MG63 (cell line): ENCODE measurements around the gene HMOX2. TPM values are rescaled to one million over a fixed set of nuclear protein-coding genes. Genes with fewer than 3 reads are reported as not detected.

Experiments used
- DNase-seq: peaks from one replicate; pipeline ENCODE4 v3.0.0-alpha.2; 2020
- H3K27me3 ChIP-seq: fragments of 250-450 bp; sonication (Bioruptor Pico); 2 replicates; pipeline ENCODE4 v1.5.1; 2020; ENCODE audit warnings: mild to moderate bottlenecking, moderate library complexity
- H3K36me3 ChIP-seq: fragments of 250-450 bp; sonication (Bioruptor Pico); 2 replicates; pipeline ENCODE4 v1.5.1; 2020; ENCODE audit warnings: mild to moderate bottlenecking, moderate library complexity
- H3K4me3 ChIP-seq: fragments of 250-450 bp; sonication (Bioruptor Pico); 2 replicates; pipeline ENCODE4 v1.5.1; 2020; ENCODE audit warnings: mild to moderate bottlenecking, moderate library complexity
- H3K9me3 ChIP-seq: fragments of 250-450 bp; sonication (Bioruptor Pico); 2 replicates; pipeline ENCODE4 v1.5.1; 2020; ENCODE audit warnings: mild to moderate bottlenecking, moderate library complexity
- total RNA-seq: library from RNA; depleted of rRNA; stranded (reverse); fragments of >200 nt; shearing (Covaris generic); gene quantifications from 2 replicates; pipeline ENCODE4 v1.2.3, GENCODE V29; 2014; ENCODE audit warnings: low replicate concordance

HMOX2 gene
- total RNA-seq, 1 experiment from 2014 or later: 107 TPM

DNA sequence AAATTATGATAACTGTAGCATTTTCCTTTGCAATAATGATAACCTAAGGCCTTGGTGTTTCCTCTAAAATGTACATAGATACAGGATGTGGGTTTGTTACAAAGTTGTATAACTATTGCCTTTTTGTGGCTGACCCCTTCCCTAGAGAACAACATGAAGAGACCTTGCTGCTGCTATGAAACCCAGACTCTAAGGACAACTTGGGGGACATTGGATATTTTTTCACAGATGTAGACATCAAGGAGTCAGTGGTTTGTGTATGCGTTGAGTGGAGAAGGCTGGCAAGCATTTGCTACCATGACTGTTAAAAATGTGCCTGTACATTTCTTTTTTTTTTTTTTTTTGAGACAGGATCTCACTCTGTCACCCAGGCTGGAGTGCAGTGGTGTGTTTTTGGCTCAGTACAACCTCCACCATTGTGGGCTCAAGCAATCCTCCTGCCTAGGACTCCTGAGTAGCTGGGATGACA is 12.3 kb downstream of the HMOX2 start:
- Histone ChIP-seq H3K27me3 (no peaks in the 10 kb centered on the region), H3K4me3 (no peak overlapping the region), H3K9me3 (no peaks in the 10 kb centered on the region), H3K36me3 (peaks cover 36% of the 10 kb centered on the region)
- no peak for DNase-seq

GRCh38 chr16:4489030-4489429 is 12.8 kb downstream of the HMOX2 start:
- Histone ChIP-seq H3K36me3 (peaks cover 31% of the 10 kb centered on the region), H3K27me3 (no peaks in the 10 kb centered on the region), H3K9me3 (no peaks in the 10 kb centered on the region), H3K4me3 (no peak overlapping the region)
- no peak for DNase-seq

DNA sequence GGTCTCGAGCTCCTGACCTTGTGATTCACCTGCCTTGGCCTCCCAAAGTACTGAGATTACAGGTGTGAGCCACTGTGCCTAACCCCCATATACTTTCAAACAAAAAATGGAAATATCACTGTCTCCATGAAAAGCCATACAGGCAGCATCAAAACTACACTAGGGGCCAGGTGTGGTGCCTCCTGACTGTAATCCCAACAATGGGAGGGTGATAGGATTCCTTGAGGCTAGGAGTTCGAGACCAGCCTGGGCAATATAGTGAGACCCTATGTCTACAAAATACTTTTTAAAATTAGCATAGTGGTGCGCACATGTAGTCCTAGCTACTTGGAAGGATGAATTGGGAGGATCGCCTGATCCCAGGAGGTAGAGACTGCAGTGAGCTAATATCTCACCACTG is 15.7 kb downstream of the HMOX2 start:
- Histone ChIP-seq H3K36me3 (peaks cover 16% of the 10 kb centered on the region), H3K4me3 (no peak overlapping the region), H3K9me3 (no peaks in the 10 kb centered on the region), H3K27me3 (no peaks in the 10 kb centered on the region)
- DNase-seq: no peak

- peak; percentile 72 for DNase-seq
- H3K27me3 ChIP-seq: no peaks in the 10 kb centered on the region
Measured at GRCh38 chr16:4494746-4495490, 18.7 kb downstream of the HMOX2 start.

DNA sequence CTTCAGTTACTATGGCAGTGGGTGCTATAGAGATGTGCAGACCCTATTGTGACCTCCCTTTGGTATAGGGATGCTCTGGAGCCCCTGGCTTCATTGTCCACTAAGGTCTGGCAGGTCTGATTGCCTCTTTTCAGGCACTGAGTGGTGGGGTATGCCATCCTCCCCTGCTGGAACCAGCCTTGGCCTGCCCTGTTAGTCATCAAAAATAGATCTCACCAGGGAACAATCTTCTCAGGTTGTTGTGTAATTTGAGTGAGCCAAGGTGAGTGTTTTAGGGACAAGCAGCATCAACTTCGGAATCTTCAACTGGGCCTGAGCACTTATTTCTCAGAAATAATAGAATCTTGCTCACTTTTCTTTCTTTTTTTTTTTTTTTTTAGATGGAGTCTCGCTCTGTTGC is 19.6 kb downstream of the HMOX2 start:
- peaks cover 16% of the 10 kb centered on the region for H3K36me3 ChIP-seq
- H3K27me3 ChIP-seq: no peaks in the 10 kb centered on the region
- H3K9me3 ChIP-seq: no peaks in the 10 kb centered on the region
- no peak for DNase-seq
- H3K4me3 ChIP-seq: no peak overlapping the region

More at GRCh38 chr16:4494746-4495490, 18.7 kb downstream of the HMOX2 start:
- peaks cover 22% of the 10 kb centered on the region for H3K36me3 ChIP-seq
- H3K4me3 ChIP-seq: no peak overlapping the region
- no peaks in the 10 kb centered on the region for H3K9me3 ChIP-seq

GRCh38 chr16:4496305-4496704 is 20.1 kb downstream of the HMOX2 start:
- H3K9me3 ChIP-seq: no peaks in the 10 kb centered on the region
- no peak overlapping the region for H3K4me3 ChIP-seq
- peaks cover 16% of the 10 kb centered on the region for H3K36me3 ChIP-seq
- H3K27me3 ChIP-seq: no peaks in the 10 kb centered on the region
- peak; percentile 71 for DNase-seq

DNA sequence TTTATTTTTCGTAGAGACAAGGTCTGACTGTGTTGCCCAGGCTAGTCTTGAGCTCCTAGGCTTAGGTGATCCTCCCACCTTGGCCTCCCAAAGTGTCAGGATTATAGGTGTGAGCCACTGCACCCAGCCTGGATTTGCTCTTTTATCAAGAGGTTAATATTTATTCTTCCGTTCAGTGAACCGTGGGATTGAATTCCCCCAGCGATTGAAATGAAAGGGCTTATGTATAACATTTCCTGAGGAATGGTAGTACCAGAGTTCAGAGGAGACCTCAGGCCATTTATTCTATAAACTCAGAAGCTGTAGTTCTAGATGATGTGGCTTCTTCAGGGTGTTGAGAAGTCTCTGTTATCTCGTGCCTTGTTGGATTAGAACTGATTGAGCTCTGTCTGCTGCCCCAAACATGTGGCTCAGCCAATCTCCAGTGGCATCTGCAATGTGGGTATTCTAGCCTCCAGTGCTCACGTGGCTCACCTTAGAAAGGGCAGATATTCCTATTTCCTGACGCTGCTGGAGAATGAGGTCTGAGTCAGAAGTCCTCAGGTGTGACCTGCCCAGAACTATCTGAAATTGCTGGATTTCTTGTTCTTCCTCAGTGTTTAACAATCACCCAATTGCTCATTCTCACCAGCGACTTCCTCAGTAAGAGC is 22.5 kb downstream of the HMOX2 start:
- Histone ChIP-seq H3K9me3 (no peaks in the 10 kb centered on the region), H3K4me3 (no peak overlapping the region), H3K27me3 (no peaks in the 10 kb centered on the region), H3K36me3 (peaks cover 20% of the 10 kb centered on the region)
- no peak for DNase-seq

- no peaks in the 10 kb centered on the region for H3K27me3 ChIP-seq
- DNase-seq: no peak
- no peak overlapping the region for H3K4me3 ChIP-seq
- H3K36me3 ChIP-seq: peaks cover 20% of the 10 kb centered on the region
- H3K9me3 ChIP-seq: no peaks in the 10 kb centered on the region
Measured at GRCh38 chr16:4499196-4499555, 23.0 kb downstream of the HMOX2 start.

GRCh38 chr16:4500272-4500671 is 24.1 kb downstream of the HMOX2 start:
- DNase-seq: peak; percentile 72
- Histone ChIP-seq H3K9me3 (no peaks in the 10 kb centered on the region), H3K36me3 (peaks cover 25% of the 10 kb centered on the region), H3K27me3 (no peaks in the 10 kb centered on the region), H3K4me3 (no peak overlapping the region)

- H3K9me3 ChIP-seq: no peaks in the 10 kb centered on the region
- peaks cover 24% of the 10 kb centered on the region for H3K36me3 ChIP-seq
- DNase-seq: peak; percentile 26
- H3K4me3 ChIP-seq: no peak overlapping the region
- no peaks in the 10 kb centered on the region for H3K27me3 ChIP-seq
Measured at GRCh38 chr16:4501071-4501478, 24.9 kb downstream of the HMOX2 start.

DNA sequence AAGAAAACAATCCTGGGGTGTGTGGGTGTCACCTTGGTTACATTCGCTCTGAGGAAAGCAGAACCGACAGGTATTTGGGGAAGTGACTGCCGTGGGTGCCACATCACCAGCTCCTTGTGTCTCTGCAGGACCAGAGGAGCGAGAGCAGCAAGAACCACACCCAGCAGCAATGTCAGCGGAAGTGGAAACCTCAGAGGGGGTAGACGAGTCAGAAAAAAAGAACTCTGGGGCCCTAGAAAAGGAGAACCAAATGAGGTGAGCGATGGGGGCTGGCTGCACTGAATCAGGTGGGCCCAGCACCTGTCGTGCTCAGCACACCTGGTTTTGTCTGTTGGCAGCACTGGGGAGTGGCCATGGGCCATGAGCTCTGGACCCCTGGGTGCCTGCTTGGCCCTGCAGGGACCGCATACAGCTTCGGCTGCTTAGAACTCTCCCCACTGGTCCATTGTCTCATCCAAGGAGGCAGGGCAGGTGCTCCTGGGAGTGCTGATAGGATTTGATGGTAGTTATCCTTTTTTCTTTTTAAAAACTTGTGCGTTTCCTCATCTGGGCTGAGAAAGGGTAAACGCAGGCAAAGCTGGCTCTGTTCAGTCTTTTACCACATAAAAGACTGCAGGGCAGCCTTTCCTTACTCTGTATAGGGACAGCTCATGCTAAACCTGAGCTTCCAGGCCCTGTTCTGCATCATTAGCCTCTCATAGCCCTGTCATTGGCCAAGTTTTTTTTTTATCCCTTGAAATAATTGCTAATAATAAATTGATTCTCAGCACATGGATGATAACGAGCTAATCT is 29.4 kb downstream of the HMOX2 start:
- H3K9me3 ChIP-seq: no peaks in the 10 kb centered on the region
- H3K27me3 ChIP-seq: no peaks in the 10 kb centered on the region
- H3K4me3 ChIP-seq: no peak overlapping the region
- DNase-seq: no peak
- H3K36me3 ChIP-seq: peaks cover 48% of the 10 kb centered on the region

DNA sequence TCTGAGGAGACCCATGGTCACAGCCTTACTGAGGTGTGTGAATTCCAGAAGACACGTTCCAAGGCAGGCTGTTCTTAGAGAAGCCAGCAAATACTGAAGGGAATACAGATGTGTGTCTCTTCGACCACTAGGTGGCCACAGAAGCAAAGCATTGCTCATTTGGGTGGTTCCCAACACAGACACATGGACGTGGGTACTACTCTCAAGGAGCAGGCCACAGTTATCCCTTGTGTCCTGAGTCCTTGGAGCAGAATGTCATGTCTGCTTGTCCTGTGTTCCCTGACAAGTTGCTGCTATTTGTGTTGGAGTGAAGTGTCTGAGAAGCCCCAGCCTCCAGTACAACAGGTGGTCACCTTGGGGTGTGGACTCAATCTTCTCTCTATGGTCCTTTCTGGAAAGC is 30.3 kb downstream of the HMOX2 start:
- no peaks in the 10 kb centered on the region for H3K27me3 ChIP-seq
- no peak overlapping the region for H3K4me3 ChIP-seq
- H3K9me3 ChIP-seq: no peaks in the 10 kb centered on the region
- DNase-seq: peak; percentile 61
- H3K36me3 ChIP-seq: peaks cover 57% of the 10 kb centered on the region

DNA sequence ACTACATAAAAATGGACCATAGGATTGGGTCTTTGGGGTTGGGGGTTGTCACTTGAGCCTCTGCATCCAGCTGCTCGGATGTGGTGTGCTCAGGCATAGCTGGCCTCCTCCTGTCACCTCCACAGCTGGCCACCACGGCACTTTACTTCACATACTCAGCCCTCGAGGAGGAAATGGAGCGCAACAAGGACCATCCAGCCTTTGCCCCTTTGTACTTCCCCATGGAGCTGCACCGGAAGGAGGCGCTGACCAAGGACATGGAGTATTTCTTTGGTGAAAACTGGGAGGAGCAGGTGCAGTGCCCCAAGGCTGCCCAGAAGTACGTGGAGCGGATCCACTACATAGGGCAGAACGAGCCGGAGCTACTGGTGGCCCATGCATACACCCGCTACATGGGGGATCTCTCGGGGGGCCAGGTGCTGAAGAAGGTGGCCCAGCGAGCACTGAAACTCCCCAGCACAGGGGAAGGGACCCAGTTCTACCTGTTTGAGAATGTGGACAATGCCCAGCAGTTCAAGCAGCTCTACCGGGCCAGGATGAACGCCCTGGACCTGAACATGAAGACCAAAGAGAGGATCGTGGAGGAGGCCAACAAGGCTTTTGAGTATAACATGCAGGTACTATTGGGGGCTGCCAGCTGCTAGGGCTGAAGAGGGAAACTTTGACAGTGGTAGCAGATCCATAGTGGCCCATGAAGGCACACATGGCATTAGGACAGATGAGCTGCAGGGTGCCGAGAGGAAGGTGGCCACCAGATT is 31.6 kb downstream of the HMOX2 start:
- no peaks in the 10 kb centered on the region for H3K27me3 ChIP-seq
- H3K4me3 ChIP-seq: no peak overlapping the region
- peaks cover 64% of the 10 kb centered on the region for H3K36me3 ChIP-seq
- no peaks in the 10 kb centered on the region for H3K9me3 ChIP-seq
- DNase-seq: no peak

DNA sequence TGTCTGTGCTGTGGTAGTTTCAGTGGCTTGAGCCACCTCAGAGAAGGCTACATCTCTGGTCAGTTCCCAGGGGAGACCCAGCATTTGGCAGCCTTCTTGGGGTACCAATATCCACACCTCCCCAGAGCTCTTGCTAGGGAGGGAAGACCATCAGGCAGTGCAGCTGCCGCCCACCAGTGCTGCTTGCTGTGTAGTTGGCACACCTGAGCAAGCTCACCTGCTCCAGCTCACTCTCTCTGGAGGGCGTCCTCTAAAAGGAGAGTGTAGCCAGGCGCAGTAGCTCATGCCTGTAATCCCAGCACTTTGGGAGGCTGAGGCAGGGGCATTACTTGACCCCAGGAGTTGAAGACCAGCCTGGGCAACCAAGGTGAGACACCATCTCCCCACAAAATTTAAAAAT is 32.6 kb downstream of the HMOX2 start:
- H3K9me3 ChIP-seq: no peaks in the 10 kb centered on the region
- peaks cover 60% of the 10 kb centered on the region for H3K36me3 ChIP-seq
- no peak overlapping the region for H3K4me3 ChIP-seq
- H3K27me3 ChIP-seq: no peaks in the 10 kb centered on the region
- no peak for DNase-seq

DNA sequence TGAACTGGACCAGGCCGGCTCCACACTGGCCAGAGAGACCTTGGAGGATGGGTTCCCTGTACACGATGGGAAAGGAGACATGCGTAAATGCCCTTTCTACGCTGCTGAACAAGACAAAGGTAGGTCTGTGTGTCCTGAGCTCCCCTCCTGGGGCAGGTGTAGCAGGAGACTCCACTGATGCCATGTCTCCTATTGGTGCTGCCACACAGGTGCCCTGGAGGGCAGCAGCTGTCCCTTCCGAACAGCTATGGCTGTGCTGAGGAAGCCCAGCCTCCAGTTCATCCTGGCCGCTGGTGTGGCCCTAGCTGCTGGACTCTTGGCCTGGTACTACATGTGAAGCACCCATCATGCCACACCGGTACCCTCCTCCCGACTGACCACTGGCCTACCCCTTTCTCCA is 33.2 kb downstream of the HMOX2 start:
- DNase-seq: no peak
- no peak overlapping the region for H3K4me3 ChIP-seq
- no peaks in the 10 kb centered on the region for H3K9me3 ChIP-seq
- H3K27me3 ChIP-seq: no peaks in the 10 kb centered on the region
- H3K36me3 ChIP-seq: peaks cover 60% of the 10 kb centered on the region

GRCh38 chr16:4510131-4510530 is 33.9 kb downstream of the HMOX2 start:
- Histone ChIP-seq H3K4me3 (no peak overlapping the region), H3K36me3 (peaks cover 56% of the 10 kb centered on the region), H3K9me3 (no peaks in the 10 kb centered on the region), H3K27me3 (no peaks in the 10 kb centered on the region)
- DNase-seq: no peak
